ENCODE data around the gene SCTR.

Gene SCTR

DNA sequence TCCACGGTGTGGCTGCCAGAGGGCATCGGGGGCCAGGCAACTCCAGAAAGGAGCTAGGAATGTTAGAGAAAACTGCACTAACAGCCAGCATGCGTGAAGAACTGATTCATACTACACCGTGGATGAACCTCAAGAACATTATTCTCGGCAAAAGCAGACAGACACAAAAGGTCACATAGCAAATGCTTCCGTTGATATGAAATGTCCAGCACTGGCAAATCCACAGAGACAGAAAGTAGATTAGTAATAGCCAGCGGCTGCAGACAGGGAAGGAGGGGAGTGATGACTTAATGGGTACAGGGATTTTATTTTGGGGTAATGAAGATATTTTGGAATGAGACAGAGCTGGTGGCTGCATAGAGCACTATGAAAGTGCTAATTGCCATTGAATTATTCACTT lies 37.4 kb downstream of the SCTR start:
- no peak for DNase-seq

DNA sequence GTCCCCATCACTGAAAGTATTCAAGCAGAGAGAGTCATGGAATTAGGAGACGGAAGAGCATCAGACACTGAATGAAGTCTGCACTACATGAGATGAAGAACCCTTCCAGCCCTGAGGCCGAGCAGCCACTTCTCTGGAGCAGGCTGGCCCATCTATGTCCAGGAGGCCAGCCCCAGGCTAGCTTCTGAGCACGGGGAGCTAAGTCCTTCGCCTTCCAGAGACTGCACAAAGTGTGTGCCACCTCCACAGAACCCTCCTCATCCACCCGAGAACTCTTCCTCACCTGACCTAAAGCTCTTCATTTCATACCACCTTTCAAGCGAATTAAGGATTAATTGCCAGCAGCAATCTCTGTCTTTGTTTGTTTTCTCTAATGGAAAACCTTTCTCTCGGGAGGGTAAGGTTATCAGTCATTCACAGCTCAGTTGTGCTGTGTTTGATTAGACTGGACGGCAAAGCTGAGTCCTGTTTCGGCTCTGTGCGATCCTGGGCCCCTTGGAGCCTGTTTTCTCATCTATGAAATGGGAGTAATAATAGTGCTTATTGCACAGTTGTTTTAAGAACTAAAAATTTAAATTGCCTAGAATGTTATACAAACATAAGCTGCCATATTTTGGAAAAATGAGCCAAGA lies 38.0 kb downstream of the SCTR start:
- DNase-seq, result no peak

DNA sequence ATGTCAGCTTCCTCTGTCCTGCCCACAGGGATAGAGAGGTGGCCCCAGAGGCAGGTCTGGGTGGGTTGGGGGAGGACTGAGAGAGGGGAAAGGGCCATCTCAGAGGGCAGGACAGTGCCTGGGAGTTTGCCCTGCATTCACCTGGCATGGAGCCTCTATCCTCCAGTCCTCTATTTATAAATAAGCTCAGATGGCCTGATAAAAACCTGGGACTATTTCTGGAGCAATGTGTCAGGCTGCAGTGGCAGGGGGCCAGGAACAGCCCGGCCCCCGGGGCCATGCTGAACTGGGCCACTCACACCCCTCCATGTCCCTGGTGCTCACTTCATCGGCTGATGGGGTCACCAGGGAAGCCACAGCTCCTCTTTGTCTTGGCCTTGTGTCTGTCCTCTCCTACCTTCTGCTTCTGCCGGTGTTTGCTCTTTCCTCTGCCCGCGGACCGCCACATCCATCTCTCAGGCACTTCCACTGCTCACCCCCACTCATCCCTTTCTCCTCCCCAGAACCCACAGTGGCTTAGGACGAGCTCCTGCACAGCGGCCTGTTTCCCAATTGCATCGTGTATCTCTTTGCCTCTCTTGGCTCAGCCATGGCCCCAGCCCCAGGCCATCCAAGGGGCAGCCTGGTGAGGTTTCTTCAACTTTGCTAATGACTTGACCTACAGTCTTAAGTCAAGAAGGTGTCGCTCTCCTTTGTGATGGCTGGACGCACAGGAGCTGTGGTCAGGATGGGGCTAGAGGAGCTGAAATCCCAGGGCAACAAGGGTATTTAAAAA lies 38.8 kb downstream of the SCTR start:
- no peak for DNase-seq

DNA sequence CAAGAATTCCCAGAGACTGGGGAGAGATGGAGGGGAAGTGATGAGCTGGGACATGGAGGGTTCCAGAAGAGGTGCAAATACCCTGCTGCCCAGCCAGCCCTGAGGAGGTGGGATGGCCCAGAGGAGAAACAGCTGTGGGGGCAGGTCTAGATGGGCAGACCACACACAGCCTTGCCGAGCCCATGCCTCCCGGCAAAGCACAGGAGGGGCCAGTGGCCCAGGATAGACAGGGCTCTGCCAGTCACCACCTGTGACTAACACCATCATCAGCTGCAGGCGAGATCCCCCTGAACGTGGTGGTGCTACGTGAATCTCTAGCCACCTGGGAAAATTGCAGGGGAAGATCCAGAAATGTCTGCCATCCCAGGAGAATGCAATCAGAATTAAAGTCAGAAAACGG lies 39.4 kb downstream of the SCTR start:
- no peak for DNase-seq

DNA sequence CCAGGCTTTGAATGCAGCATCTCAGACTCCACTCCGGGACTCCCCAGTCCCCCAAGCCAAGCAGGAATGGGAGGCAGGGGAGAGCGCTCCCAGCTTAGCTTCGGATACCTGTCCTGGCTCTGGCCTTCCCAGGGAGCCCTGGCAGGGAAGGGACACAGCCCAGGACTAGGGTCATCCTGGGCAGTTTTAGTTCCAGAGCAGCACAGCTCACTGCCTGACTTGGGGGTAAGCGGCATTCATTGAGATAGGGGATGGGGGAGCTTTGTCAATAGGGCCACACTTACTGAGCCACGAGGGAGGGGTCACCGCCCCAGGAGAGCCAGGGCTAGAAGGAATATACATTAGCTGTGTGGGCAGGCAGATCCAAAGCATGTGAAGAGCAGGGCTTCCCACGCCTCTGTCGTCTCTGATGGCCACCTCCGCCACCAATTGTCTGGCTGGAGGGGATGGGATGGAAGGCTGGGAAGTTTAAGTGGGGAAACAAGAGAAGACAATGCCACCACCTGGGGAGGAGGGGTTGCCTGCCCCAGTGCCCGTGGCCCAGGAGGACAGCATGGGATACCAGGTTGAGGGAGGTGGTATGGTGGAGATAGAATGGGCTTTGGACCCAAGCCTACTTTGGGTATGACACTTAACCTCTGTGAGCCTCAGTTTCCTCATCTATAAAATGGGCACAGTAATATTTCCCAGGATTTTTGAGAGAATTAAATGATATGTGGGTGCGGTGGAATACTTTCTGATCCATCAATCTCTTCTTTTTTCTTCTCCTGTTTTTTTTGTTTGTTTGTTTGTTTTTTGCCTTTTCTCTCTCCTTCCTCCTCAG lies 40.2 kb downstream of the SCTR start:
- DNase-seq, result no peak

DNA sequence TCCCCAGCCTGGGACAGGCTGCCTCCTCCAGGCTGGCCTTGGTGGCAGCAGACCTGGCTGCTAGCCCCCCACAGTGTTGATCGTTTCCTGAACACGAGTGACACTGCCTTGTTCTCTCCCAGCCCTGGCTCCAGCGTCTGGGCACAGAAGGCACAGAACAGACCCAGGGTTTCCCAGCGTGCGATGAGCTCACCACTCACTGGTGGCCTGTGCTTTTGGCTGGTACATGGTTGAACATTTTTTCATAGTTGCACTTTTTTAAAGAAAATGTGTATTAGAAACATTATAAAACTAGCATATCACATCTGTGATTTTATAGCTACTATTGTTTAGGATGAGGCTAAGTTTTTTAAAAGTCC lies 40.9 kb downstream of the SCTR start:
- no peak for DNase-seq

DNA sequence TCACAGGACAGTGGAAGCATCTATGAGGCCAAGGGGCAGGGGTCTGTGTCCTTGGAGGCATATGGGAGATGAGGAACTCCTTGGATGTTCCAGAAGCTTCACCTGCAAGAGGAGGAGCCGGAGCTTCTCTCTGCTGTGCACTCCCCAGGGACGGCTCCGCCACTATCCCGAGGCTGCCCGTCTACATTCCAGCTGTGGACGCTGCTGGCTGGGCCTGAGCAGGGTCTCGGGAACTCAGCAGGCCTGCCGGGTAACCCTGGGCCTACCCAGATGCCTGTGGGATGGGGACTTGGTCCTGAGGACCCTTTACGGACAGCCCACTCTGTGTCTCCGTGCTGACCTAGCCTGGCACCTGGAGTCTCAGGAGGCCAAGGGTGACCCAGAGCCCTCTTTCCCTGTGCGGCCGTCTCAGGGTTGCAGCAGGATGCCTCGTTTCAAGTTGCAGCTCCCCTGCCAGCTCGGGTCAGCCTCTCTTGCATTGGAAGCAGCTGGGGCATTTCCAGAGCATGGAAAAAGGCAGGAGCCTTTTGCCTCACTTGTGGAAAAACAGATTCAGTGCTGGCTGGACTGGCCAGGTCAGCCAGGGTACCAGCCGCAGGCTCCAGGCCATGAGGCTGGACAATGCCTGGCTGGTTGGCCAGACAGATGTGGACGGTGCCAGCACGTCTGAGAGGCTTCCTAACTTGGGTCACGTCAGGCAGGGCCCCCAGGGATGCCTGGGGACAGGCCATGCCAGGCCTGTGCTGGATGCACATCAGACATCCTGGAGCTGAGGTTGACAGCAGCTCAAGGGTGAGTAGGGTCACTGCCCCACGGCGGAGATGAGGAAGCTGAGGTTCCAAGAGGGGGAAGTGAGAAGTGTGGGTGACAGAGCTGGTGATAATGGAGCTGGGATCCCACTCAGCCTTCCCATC lies 41.5 kb downstream of the SCTR start:
- no peak for DNase-seq

DNA sequence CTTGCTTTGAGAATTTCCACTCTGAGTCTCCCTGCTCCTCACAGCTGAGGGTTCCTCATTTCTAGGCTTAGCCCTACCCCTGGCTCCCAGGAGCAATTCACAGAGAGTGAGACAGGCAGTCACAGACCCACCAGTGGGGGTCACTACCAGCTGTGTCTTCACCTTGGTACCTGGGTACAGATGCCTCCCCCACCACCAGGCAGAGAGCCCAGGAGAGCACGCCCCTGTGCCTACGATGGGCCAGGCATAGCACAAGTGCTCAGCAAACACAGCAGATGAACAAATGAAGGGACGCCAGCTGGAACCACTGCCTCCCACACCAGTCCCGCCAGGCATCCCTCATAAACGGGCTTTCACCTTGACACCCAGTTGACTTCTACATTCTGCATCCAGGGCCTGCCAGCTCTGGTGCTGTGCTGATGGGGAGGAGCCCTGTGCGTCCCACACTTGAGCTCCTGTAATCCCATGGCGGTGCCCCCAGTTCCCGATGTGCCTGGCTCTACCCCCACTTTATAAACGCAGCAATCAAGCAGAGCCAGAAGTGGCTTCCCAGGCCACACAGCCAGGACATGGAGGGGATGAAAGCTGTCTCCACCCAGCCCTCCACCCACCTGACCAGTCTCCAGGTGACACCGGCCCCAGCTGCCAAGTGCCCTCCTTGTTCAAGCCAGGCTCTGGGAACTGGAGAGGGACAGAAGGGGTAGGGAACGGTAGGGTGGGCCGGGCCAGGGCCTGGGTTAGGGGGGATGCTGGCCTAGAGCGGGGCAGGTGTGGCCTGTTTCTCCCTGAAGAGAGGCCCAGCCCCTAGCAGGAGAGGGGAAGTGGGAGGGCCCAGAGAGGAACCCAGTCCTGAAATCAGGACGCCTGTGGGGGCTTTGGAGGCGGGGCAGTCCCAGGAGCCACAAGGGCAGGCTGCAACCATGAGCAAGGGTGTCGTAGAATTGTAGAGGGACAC lies 42.5 kb downstream of the SCTR start:
- no peak for DNase-seq

DNA sequence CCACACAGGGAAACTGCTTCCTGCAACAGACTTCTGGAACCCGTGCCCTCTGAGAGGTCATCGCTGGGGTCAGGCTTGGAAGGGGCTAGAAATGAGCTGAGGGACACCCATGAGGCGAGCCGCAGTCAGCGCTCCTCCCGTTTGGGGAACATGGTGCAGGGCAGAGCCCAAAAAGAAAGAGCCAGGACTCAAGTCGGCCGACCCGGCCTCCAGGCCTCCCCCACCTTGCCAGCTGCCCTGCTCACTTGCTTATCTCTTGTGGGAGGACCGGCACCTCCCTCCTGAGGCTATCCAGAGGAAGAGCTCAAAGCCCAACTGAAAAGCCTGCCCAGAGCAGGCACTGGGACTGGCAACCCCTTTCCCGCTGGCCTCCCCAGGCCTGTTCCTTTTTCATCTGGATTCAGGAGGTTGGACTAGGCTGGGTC lies 43.6 kb downstream of the SCTR start:
- no peak for DNase-seq

DNA sequence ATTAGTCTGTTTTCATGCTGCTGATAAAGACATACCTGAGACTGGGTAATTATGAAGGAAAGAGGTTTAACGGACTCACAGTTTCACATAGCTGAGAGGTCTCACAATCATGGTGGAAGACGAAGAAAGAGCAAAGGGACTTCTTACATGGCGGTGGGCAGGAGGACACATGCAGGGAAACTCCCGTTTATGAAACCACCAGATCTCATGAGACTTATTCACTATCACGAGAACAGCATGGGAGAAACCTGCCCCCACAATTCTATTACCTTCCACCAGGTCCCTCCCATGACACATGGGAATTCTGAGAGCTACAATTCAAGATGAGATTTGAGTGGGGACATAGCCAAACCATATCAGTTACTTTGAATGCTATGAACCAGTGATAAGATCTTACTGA lies 44.1 kb downstream of the SCTR start:
- no peak for DNase-seq

DNA sequence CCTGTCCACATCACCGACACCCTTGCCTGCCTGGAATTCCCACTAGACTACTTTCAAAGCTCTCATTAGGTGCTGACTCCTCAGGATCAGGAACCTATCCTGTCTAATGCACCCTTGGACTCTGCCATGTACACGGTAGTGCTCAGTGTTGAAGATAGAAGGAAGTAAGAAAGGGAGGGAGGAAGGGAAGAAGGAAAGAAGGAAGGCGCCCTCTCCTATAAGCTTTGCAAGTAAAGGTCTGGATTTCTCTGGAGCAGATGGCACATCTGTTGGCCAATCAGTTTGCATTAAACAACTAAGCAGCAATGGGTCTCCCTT lies 45.3 kb downstream of the SCTR start:
- no peak for DNase-seq

DNA sequence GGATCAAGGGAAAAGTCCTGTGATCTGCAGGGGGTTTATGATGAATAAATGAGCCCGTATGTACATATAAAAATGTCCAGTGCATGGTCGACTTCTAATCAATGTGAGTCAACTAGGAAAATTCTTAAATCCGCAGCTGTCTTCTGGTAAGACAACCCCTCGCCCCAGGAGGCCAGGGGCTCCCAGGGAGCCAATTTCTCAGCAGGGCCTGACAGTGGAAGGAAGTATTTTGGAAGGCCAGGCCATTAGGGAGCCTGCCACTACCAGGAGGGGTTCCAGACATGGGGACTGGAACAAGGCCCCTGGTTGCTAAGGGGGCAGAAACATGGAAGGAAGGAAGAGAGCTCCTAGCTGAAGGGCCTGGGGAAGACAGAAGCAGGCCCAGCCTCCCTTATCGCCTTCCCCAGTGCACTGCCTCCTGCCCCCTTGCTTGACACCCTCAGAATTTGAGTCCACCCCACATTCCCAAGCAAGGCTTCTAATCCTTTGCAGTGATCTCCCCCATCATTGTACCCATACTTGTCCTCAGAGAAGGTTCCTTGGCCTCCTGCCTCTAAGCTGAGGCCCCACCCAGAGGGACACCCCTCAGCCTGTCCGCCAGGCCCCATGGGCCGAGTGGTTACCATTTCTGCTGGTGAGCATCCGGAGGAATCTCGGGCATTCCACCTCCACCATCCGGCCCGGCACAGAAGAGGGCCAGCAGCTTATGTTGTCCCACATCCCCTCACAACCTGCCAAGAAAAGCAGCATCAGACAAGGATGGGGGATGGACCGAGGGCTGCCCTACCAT lies 45.9 kb downstream of the SCTR start:
- DNase-seq, result no peak

DNA sequence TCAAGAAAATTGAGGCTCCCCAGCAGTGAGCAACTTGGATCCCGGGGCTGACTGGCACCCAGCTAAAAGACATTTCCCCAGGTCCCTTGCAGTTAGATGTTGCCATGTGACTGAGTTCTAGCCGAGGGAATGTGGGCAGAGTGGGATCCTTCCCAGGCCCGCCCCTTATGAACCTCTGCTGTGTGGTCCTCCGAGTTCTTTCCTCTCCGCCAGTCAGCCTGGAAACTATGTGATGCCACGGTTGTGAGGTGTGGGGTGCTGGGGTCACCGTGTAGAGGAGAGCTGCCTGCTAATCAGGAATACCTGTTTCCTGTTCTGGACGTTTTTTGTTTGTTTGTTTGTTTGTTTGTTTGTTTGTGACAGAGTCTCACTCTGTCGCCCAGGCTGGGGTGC lies 47.2 kb downstream of the SCTR start:
- DNase-seq, result no peak

DNA sequence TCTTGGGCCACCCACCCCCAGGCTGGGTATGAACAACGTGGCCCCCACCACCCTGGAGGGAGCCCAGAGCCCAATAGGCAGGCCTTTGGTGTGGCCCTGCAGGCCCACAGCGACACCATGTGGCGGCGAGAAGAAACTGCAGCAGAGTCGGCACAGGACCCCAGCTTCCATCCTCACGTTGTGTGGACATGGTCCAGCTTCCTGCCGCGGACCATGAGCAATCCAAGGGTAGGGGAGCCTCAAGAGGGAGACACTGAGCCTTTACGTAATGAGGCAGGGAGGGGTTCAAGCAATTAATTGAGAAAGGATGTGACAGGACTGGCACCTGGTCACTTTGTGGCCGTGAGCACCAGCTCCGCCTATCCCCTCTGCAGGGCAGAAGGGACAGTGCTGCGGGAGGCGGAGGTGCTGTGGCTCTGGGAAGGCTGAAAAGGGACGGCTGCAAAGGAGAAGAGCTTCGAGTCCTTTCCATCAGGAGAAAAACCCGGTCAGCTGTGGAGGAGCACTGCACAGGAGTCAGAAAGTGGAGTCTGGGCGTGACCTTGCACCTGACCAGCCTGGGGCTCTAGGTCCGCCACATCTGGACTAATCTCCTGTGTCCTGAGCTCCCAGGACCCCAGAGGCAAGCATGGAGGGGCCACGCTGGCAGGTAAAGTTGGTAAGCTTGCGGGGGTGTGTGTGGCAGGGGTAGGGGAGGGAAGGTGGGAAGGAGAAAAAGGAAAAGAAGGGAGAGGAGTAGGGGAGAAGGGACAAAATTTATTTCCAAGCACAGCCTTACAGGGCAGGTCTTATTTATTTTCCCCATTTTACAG lies 47.8 kb downstream of the SCTR start:
- DNase-seq, result peak; percentile 83

DNA sequence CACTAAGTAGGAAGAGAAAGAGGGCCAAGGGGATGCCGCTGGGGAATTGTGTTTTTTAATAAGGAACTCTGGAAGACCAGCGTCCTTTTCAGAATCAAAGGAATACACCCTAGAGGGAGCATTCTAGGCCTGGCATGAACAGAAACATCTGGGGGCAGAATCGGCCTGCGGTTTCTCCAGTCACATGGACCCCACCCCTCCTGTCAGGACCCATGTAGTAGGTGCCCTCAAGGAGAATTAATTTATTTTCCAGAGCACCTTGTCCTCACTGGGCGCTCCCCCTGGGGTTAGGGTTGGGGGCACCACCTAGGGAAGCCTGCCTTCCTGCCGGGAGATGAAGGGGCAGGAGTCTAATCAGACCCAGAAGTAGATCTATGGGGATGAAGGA lies 48.4 kb downstream of the SCTR start:
- peak; percentile 21 for DNase-seq

DNA sequence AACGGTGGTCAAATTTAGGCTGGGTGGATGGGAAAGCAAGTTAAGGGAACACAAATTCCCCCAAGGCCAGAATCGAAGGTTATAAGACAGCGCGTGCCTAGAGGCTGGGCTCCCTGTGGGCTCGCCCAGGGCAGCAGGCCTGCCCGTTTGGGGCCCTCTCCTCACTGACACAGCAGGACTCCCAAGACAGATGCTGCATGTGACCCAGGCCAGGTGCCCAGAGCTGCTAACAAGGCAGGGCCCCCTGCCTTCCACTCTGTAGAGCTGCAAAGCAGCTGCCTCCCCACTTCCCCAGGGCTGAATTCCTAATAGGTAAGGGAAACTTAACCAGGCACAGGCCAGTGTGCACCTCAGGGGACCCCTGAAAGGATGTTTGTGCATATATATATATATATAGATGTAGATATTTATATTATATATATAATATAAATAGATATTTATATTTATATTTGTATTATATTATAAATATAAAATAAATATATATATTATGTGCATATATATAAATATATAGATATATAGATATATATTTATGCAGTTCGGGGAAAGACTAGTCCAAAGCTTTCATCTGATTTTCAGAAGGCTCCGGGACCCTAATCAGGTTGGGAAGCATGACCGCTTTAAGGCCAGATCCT lies 48.9 kb downstream of the SCTR start:
- DNase-seq, result peak; percentile 42

DNA sequence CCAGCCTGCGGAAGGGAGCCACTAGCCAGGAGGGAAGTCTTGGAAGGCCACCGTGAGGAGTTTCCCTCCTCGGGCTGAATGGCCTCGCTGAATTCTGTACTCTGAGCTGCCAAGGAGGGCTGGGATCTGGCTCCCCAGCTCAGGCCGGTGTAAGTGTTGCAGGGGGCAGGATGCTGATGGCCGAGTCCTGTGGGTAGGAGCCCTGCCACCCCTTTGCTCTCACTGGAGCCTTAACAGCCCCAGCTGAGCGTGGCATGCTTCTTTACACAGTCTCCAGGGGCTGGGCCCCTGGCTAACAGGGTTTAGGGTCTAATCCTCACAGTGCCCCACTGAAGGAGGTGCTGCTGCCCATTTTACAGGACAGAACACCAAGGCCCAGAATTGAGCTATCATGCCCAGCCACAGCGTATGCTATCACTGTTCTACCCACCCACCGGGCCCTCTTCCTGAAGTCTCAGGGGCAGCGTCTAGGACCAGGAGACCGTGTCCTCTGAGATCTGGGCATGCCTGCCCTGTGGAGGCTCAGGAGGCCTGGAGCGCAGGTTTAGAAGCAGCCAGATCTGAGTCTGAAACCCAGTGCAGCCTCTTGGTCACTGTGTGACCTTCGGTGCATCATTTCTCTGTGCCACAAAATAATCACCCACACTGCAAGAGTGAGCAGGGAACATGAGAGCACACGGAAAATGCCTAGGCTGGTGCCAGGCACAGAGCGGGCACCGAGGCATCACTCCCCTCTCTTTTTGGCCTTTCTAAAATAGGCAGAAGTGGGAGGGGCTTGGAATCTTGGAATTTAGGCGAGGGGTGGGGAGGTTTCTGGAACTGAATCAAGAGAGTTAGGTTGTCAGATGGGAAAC lies 49.7 kb downstream of the SCTR start:
- DNase-seq, result no peak

DNA sequence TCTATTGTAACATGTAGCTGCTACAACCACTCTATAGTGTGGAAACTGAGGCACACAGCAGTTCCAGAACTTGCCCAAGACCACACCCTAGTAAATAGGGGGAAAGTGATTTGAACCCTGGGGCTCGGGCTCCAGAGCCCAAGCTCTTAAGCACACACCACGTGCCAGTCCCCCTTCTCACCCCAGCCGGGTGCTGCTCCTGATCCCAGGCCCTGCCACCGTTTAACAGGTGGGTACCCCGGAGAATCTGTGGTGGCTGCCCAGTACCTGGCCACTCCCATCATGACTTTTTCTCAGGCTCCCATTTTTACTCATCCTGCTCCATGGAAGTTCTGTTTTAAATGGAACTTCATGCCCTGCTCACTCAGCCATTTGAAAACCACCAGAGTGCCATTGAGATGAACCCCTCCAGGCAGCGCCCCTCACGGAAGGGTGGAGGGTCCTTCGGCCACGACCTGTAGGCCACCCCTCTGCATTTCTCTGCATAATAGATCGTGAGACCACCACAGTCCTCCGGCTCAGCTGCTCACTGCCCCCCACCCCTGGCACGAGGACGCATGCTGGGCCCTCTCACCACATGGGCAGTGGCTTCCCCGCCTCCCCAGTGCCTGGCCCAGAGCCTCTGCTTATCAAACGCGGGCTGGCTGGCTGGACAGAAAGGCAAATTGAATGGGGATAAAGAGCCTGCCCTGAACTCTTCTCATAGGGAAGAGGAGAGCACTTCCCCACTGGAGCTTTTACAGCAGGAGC lies 50.5 kb downstream of the SCTR start:
- DNase-seq, result no peak

All from eye (tissue), 1 donor.